ENCODE data around the gene MAPK4. TPM values are rescaled to one million over a fixed set of nuclear protein-coding genes. Genes with fewer than 3 reads are reported as not detected.
"Not testable (repeated sequence)": the region's sequence is repeated elsewhere in the genome, so short reads cannot be mapped to it uniquely, and the experiment has no call there.

Gene MAPK4
- total RNA-seq, 1 experiment from 2014 or later = 4.2 TPM

- TF ChIP-seq SP1 (CRISPR knock-in tag; conservative IDR thresholded peaks at IDR 0.05) = peak; percentile 7; the same call in 1 of the 2 replicates
- no peak for TF ChIP-seq JAZF1 (CRISPR knock-in tag; IDR thresholded peaks at IDR 0.05)
- Mint-ChIP-seq H3K9me3 (peaks cover 23% of the 10 kb centered on the region), H3K27ac (no peak overlapping the region), H3K36me3 (peaks cover 7% of the 10 kb centered on the region), H3K27me3 (ENCODE audit: low read depth) (peaks cover 87% of the 10 kb centered on the region), H3K4me3 (peak overlapping the region; percentile 68), H3K4me1 (peaks cover 18% of the 10 kb centered on the region)
- CTCF ChIA-PET = interaction anchor here (0.8 to 2.1 kb wide), 5 partner anchors 10 to 189 kb away, joined by 3 to 11 read pairs (median 4); no protein-coding TSS in a partner anchor
- DNase-seq (ENCODE audit: low spot score) (no peak), ATAC-seq (peak; percentile 5)
- POLR2A ChIA-PET = interaction anchor here (0.6 kb wide), 2 partner anchors 85 to 367 kb away, joined by 3 to 4 read pairs; no protein-coding TSS in a partner anchor
These were observed 737 bp upstream of the MAPK4 start for GRCh38 chr18:50558948-50559751.

- peaks cover 76% of the 10 kb centered on the region for H3K27me3 Mint-ChIP-seq (ENCODE audit: low read depth)
- ChIA-PET CTCF (interaction anchor here (1.3 to 2.1 kb wide), 2 partner anchors 14 to 106 kb away, joined by 6 to 11 read pairs; no protein-coding TSS in a partner anchor), POLR2A (interaction anchor here (0.6 kb wide), 1 partner anchor 131 kb away, joined by 3 read pairs; no protein-coding TSS in a partner anchor)
- TF ChIP-seq TEAD1 (CRISPR knock-in tag; IDR thresholded peaks at IDR 0.05) (no peak), KAT7 (CRISPR knock-in tag; IDR thresholded peaks at IDR 0.05; ENCODE audit: borderline replicate concordance) (no peak), JAZF1 (CRISPR knock-in tag; IDR thresholded peaks at IDR 0.05) (no peak)
- peak overlapping the region; percentile 70 for H3K4me3 Mint-ChIP-seq
- peaks cover 18% of the 10 kb centered on the region for H3K4me1 Mint-ChIP-seq
- no peak overlapping the region for H3K27ac Mint-ChIP-seq
- H3K9me3 Mint-ChIP-seq = peaks cover 7% of the 10 kb centered on the region
- ATAC-seq (peak; percentile 41), DNase-seq (ENCODE audit: low spot score) (peak; percentile 25)
- peaks cover 2% of the 10 kb centered on the region for H3K36me3 Mint-ChIP-seq
These were observed 1.1 kb downstream of the MAPK4 start for GRCh38 chr18:50560681-50561629.

GRCh38 chr18:50562258-50562657 lies 2.4 kb downstream of the MAPK4 start:
- POLR2A ChIA-PET; CTCF ChIA-PET; ATAC-seq; H3K27ac Mint-ChIP-seq; H3K9me3 Mint-ChIP-seq; DNase-seq (ENCODE audit: low spot score); H3K36me3 Mint-ChIP-seq; H3K4me3 Mint-ChIP-seq: not testable (repeated sequence)
- Mint-ChIP-seq H3K4me1 (peaks cover 18% of the 10 kb centered on the region), H3K27me3 (ENCODE audit: low read depth) (peaks cover 63% of the 10 kb centered on the region)

GRCh38 chr18:50562686-50563085 lies 2.8 kb downstream of the MAPK4 start:
- ChIA-PET CTCF (no interaction called here), POLR2A (no interaction called here)
- Mint-ChIP-seq H3K9me3 (no peaks in the 10 kb centered on the region), H3K4me3 (no peak overlapping the region), H3K27me3 (ENCODE audit: low read depth) (peaks cover 59% of the 10 kb centered on the region), H3K4me1 (peaks cover 18% of the 10 kb centered on the region), H3K36me3 (no peaks in the 10 kb centered on the region), H3K27ac (no peak overlapping the region)
- DNase-seq (ENCODE audit: low spot score) = no peak
- no peak for ATAC-seq
- TF ChIP-seq PRDM15 (CRISPR knock-in tag; IDR thresholded peaks at IDR 0.05) (no peak), ZNF263 (CRISPR knock-in tag; IDR thresholded peaks at IDR 0.05; ENCODE audit: low read depth) (no peak), ZNF281 (CRISPR knock-in tag; IDR thresholded peaks at IDR 0.05) (no peak), GABPB1 (CRISPR knock-in tag; IDR thresholded peaks at IDR 0.05) (no peak), AR (CRISPR knock-in tag; IDR thresholded peaks at IDR 0.05) (no peak), EMX1 (CRISPR knock-in tag; IDR thresholded peaks at IDR 0.05) (no peak), GTF2I (CRISPR knock-in tag; conservative IDR thresholded peaks at IDR 0.05) (no peak), CREB1 (CRISPR knock-in tag; IDR thresholded peaks at IDR 0.05) (no peak), ATF3 (CRISPR knock-in tag; conservative IDR thresholded peaks at IDR 0.05) (no peak), MLX (CRISPR knock-in tag; IDR thresholded peaks at IDR 0.05) (no peak), NFYB (CRISPR knock-in tag; conservative IDR thresholded peaks at IDR 0.05; ENCODE audit: low read depth) (no peak)
